Ishikawa (cell line): ENCODE measurements around the gene PTGS1.

Source experiments
- CEBPB ChIP-seq: IDR thresholded peaks from 2 replicates; pipeline ENCODE4 v1.6.1; 2012
- CREB1 ChIP-seq: IDR thresholded peaks from 2 replicates; pipeline ENCODE4 v1.6.1; 2012; ENCODE audit warnings: low read depth
- EGR1 ChIP-seq: IDR thresholded peaks from 2 replicates; pipeline ENCODE4 v1.6.1; 2012
- EP300 ChIP-seq: IDR thresholded peaks from 2 replicates; pipeline ENCODE4 v1.6.1; 2012; ENCODE audit warnings: borderline replicate concordance
- FOXM1 ChIP-seq: IDR thresholded peaks from 2 replicates; pipeline ENCODE4 v1.6.1; 2012; ENCODE audit warnings: low read depth, borderline replicate concordance
- NFIC ChIP-seq: IDR thresholded peaks from 2 replicates; pipeline ENCODE4 v1.6.1; 2012
- RAD21 ChIP-seq: IDR thresholded peaks from 2 replicates; pipeline ENCODE4 v1.6.1; 2012; ENCODE audit warnings: low read depth
- REST ChIP-seq: IDR thresholded peaks from 2 replicates; pipeline ENCODE4 v1.6.1; 2012; ENCODE audit warnings: low read depth, mild to moderate bottlenecking
- TAF1 ChIP-seq: IDR thresholded peaks from 2 replicates; pipeline ENCODE4 v1.6.1; 2012; ENCODE audit warnings: low read depth, mild to moderate bottlenecking
- TCF12 ChIP-seq: IDR thresholded peaks from 2 replicates; pipeline ENCODE4 v1.6.1; 2012; ENCODE audit warnings: low read depth
- TEAD4 ChIP-seq: IDR thresholded peaks from 2 replicates; pipeline ENCODE4 v1.6.1; 2012
- YY1 ChIP-seq: IDR thresholded peaks from 2 replicates; pipeline ENCODE4 v1.6.1; 2012; ENCODE audit warnings: low read depth
- ZBTB7A ChIP-seq: IDR thresholded peaks from 2 replicates; pipeline ENCODE4 v1.6.1; 2012; ENCODE audit warnings: low read depth
- TF ChIP-seq, protein P1 (sequence below): IDR thresholded peaks from 2 replicates; pipeline ENCODE4 v1.6.1; 2012
- TF ChIP-seq, protein P2 (sequence below): IDR thresholded peaks from 2 replicates; pipeline ENCODE4 v1.6.1; 2012

Gene PTGS1

GRCh38 chr9:122371846-122372245, 1.0 kb downstream of the PTGS1 start:
- no peak for TF ChIP-seq EGR1
- TF ChIP-seq CREB1: no peak
- no peak for TF ChIP-seq TEAD4
- TF ChIP-seq REST: no peak
- TF ChIP-seq TAF1: no peak
- TF ChIP-seq RAD21: no peak
- TF ChIP-seq ZBTB7A: no peak
- TF ChIP-seq, protein P1, sequence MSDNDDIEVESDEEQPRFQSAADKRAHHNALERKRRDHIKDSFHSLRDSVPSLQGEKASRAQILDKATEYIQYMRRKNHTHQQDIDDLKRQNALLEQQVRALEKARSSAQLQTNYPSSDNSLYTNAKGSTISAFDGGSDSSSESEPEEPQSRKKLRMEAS: no peak
- TF ChIP-seq YY1: no peak
- no peak for TF ChIP-seq TCF12

GRCh38 chr9:122372856-122373845, 2.3 kb downstream of the PTGS1 start:
- no peak for TF ChIP-seq TEAD4
- TF ChIP-seq NFIC: no peak
- no peak for TF ChIP-seq EP300
- no peak for TF ChIP-seq YY1
- TF ChIP-seq TAF1: no peak
- no peak for TF ChIP-seq TCF12
- no peak for TF ChIP-seq FOXM1
- TF ChIP-seq ZBTB7A: no peak
- TF ChIP-seq CREB1: no peak
- TF ChIP-seq CEBPB: no peak
- no peak for TF ChIP-seq EGR1
- TF ChIP-seq, protein P1: no peak

DNA sequence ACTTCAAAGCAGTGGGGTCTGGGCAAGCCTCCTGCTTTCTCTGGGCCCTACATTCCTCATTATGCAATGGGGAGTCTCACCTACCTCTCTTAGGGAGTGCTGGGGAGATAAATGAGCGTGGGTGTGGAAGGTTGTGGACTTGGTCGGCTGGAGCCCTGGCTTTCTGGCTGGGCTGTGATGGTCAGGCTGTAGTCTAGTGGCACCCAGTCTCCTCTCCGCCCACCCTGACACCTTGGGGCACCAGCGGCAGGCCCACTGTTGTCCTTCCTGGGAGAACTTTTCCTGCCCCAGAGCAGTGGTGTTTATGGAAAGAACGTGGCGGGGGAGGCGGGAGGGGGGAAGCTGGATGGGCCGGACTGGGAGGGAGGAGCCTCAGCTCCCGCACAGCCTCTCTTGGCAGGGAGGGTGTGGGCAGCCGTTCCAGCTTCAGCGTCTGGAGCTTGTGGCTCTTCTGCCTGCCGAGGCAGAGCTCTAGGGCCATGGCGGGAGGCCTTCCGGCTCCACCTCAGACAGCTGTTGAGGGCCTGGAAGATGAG, 4.1 kb downstream of the PTGS1 start:
- TF ChIP-seq NFIC: no peak
- TF ChIP-seq REST: no peak
- TF ChIP-seq, protein P1: peak; percentile 42; the same call in 1 of the 2 replicates

GRCh38 chr9:122376796-122377195, 6.0 kb downstream of the PTGS1 start:
- no peak for TF ChIP-seq EP300
- no peak for TF ChIP-seq REST
- no peak for TF ChIP-seq TCF12
- no peak for TF ChIP-seq TEAD4
- no peak for TF ChIP-seq EGR1
- no peak for TF ChIP-seq CEBPB
- TF ChIP-seq, protein P2, sequence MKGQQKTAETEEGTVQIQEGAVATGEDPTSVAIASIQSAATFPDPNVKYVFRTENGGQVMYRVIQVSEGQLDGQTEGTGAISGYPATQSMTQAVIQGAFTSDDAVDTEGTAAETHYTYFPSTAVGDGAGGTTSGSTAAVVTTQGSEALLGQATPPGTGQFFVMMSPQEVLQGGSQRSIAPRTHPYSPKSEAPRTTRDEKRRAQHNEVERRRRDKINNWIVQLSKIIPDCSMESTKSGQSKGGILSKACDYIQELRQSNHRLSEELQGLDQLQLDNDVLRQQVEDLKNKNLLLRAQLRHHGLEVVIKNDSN: no peak
- TF ChIP-seq TAF1: no peak
- TF ChIP-seq NFIC: no peak
- TF ChIP-seq YY1: no peak
